Endothelial cell (in vitro differentiated cells): ENCODE data around the gene CMTM7. TPM values are rescaled to one million over a fixed set of nuclear protein-coding genes. Genes with fewer than 3 reads are reported as not detected.
A peak's percentile ranks its signal among the peaks of the same experiment; 100 is the strongest.

ENCODE experiments used
- DNase-seq: peaks from one replicate; pipeline ENCODE4 v3.0.0; 2021; ENCODE audit warnings: low spot score
- H3K27ac Mint-ChIP-seq: one replicate; pipeline ENCODE4 v1.8.0; 2021; ENCODE audit warnings: mixed read lengths, inconsistent platforms; ENCODE audit not compliant: unreplicated experiment
- H3K27me3 Mint-ChIP-seq: one replicate; pipeline ENCODE4 v1.8.0; 2021; ENCODE audit warnings: mild to moderate bottlenecking, moderate library complexity, mixed read lengths, inconsistent platforms; ENCODE audit not compliant: unreplicated experiment
- H3K36me3 Mint-ChIP-seq: one replicate; pipeline ENCODE4 v1.8.0; 2021; ENCODE audit warnings: mild to moderate bottlenecking, low read depth, mixed read lengths, inconsistent platforms; ENCODE audit not compliant: unreplicated experiment
- H3K4me1 Mint-ChIP-seq: one replicate; pipeline ENCODE4 v1.8.0; 2021; ENCODE audit warnings: mild to moderate bottlenecking, mixed read lengths, inconsistent platforms; ENCODE audit not compliant: unreplicated experiment
- H3K4me3 Mint-ChIP-seq: one replicate; pipeline ENCODE4 v1.8.0; 2021; ENCODE audit warnings: mild to moderate bottlenecking, mixed read lengths, inconsistent platforms; ENCODE audit not compliant: unreplicated experiment
- H3K9me3 Mint-ChIP-seq: one replicate; pipeline ENCODE4 v1.8.0; 2021; ENCODE audit warnings: mixed read lengths, inconsistent platforms; ENCODE audit not compliant: unreplicated experiment
- CTCF ChIP-seq: fragments of 200-600 bp; sonication (generic); IDR thresholded peaks from one replicate; pipeline ENCODE4 v1.5.0; 2021; ENCODE audit warnings: antibody characterized with exemption; ENCODE audit not compliant: unreplicated experiment
- total RNA-seq: library from RNA; stranded (reverse); fragmentation: NEBNext Ultra II Directional; extraction: Animal tissue kit (Norgen Biotek cat#: 25700); gene quantifications from one replicate; pipeline ENCODE4 v1.2.1, GENCODE V29; 2021; ENCODE audit not compliant: unreplicated experiment

The CMTM7 gene
- total RNA-seq, 1 donor from 2014 or later: 54.4 TPM

- Mint-ChIP-seq H3K36me3 (peaks cover 7% of the 10 kb centered on the region), H3K4me1 (peaks cover 46% of the 10 kb centered on the region), H3K9me3 (no peaks in the 10 kb centered on the region), H3K27ac (peak overlapping the region; percentile 98), H3K27me3 (peaks cover 10% of the 10 kb centered on the region), H3K4me3 (peak overlapping the region; percentile 71)
- no peak for TF ChIP-seq CTCF
- DNase-seq: no peak
Measured at GRCh38 chr3:32401126-32401525, 9.5 kb downstream of the CMTM7 start.

GRCh38 chr3:32401556-32402081, 10.0 kb downstream of the CMTM7 start:
- DNase-seq: peak; percentile 87
- no peak for TF ChIP-seq CTCF
- H3K36me3 Mint-ChIP-seq: peaks cover 7% of the 10 kb centered on the region
- H3K9me3 Mint-ChIP-seq: no peaks in the 10 kb centered on the region
- peak overlapping the region; percentile 99 for H3K27ac Mint-ChIP-seq
- peaks cover 10% of the 10 kb centered on the region for H3K27me3 Mint-ChIP-seq
- H3K4me1 Mint-ChIP-seq: peaks cover 48% of the 10 kb centered on the region
- H3K4me3 Mint-ChIP-seq: peak overlapping the region; percentile 51

GRCh38 chr3:32403663-32404062, 12.0 kb downstream of the CMTM7 start:
- Mint-ChIP-seq H3K4me3 (no peak overlapping the region), H3K9me3 (no peaks in the 10 kb centered on the region), H3K4me1 (peaks cover 43% of the 10 kb centered on the region), H3K36me3 (peaks cover 7% of the 10 kb centered on the region), H3K27ac (peak overlapping the region; percentile 99), H3K27me3 (peaks cover 10% of the 10 kb centered on the region)
- no peak for TF ChIP-seq CTCF
- DNase-seq: no peak

GRCh38 chr3:32404714-32405113, 13.1 kb downstream of the CMTM7 start:
- TF ChIP-seq CTCF: no peak
- Mint-ChIP-seq H3K4me3 (no peak overlapping the region), H3K27ac (no peak overlapping the region), H3K9me3 (no peaks in the 10 kb centered on the region), H3K36me3 (peaks cover 7% of the 10 kb centered on the region), H3K4me1 (peaks cover 41% of the 10 kb centered on the region), H3K27me3 (peaks cover 9% of the 10 kb centered on the region)
- no peak for DNase-seq

GRCh38 chr3:32405155-32405554, 13.5 kb downstream of the CMTM7 start:
- no peak for TF ChIP-seq CTCF
- Mint-ChIP-seq H3K9me3 (no peaks in the 10 kb centered on the region), H3K4me1 (peaks cover 45% of the 10 kb centered on the region)

More at GRCh38 chr3:32405155-32405554, 13.5 kb downstream of the CMTM7 start:
- Mint-ChIP-seq H3K27me3 (peaks cover 9% of the 10 kb centered on the region), H3K27ac (no peak overlapping the region), H3K36me3 (peaks cover 7% of the 10 kb centered on the region), H3K4me3 (no peak overlapping the region)
- DNase-seq: no peak
